Urinary bladder (tissue), 4 donors: ENCODE measurements around the gene DAB1. TPM values are rescaled to one million over a fixed set of nuclear protein-coding genes. Genes with fewer than 3 reads are reported as not detected.

Source experiments
- DNase-seq: peaks from one replicate; pipeline ENCODE4 v3.0.0-alpha.2; 2015; ENCODE audit errors: extremely low spot score
- H3K27ac ChIP-seq: one replicate; pipeline ENCODE4 v1.5.1; 2013; ENCODE audit warnings: low read depth, mild to moderate bottlenecking, moderate library complexity
- H3K36me3 ChIP-seq: one replicate; pipeline ENCODE4 v1.6.1; 2013; ENCODE audit warnings: mild to moderate bottlenecking, moderate library complexity; ENCODE audit not compliant: insufficient read depth
- H3K4me1 ChIP-seq: one replicate; pipeline ENCODE4 v1.6.1; 2013; ENCODE audit warnings: mild to moderate bottlenecking, moderate library complexity; ENCODE audit not compliant: insufficient read depth
- H3K4me3 ChIP-seq: one replicate; pipeline ENCODE4 v1.5.1; 2013; ENCODE audit warnings: low read depth, low read length
- whole genome bisulfite sequencing: extraction: QIAGEN DNeasy Blood & Tissue Kit; methylation state at CpG from one replicate; pipeline ENCODE4 v1.1.7; 2013; 5-methylcytosine and 5-hydroxymethylcytosine counted together
- polyA plus RNA-seq: library from polyadenylated mRNA; stranded (reverse); fragments of 200-250 nt; gene quantifications from one replicate; pipeline ENCODE4 v1.2.3, GENCODE V29; 2013
- total RNA-seq: library from RNA; depleted of rRNA; stranded (reverse); fragments of >200 nt; gene quantifications from one replicate; pipeline ENCODE4 v1.2.3, GENCODE V29; 2014
- donor health status: healthy with polysubstance abuse.
- donor health status: healthy.

DAB1 gene
- total and polyA plus RNA-seq, 2 donors: 0.86 to 4.9 TPM

DNA sequence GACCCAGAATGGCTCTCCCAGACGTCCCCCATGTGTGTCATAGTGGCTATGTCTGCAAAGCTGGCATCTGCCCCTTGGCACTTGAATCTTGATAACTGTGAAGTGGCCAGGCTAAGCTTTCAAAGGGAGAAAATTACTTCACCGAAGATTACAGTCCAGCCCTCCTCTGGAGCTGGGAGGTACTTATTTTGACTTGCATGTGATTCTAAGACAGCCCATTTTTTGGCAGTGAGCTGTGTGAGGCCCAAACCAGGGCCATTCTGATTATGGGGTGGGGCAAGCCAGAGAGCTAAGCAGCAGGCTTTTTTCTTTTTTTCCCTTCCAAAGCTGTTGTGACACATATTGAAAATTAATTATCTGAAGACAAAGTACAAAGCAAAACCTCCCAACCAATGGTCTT, 415.9 kb downstream of the DAB1 start:
- Histone ChIP-seq H3K4me3 (no peak overlapping the region), H3K4me1 (no peaks in the 10 kb centered on the region), H3K36me3 (no peaks in the 10 kb centered on the region), H3K27ac (no peak overlapping the region)
- no peak for DNase-seq
- WGBS: 37% methylated on average over 2 of the region's 2 CpGs

DNA sequence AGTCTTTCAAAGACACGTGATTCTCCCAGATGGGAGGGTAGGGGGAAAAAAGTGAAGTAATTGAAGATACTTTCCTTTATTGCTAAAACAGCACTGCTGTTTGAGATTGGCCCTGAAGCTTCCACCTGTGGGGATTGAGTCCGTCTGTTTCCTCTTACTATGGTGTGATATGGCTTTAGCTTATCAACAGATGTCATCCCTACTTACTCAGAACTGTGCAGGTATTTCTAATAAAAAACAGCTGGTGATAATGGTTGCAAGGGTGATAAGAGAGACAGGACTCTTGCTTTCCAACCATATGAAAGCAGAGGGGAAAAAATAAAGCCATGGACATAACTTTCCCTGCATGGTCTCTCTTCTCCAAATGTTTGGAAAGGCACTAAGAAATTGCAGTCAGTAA, 416.4 kb downstream of the DAB1 start:
- Histone ChIP-seq H3K36me3 (no peaks in the 10 kb centered on the region), H3K27ac (no peak overlapping the region), H3K4me1 (no peaks in the 10 kb centered on the region), H3K4me3 (no peak overlapping the region)
- no peak for DNase-seq
- 63% methylated on average over 2 of the region's 2 CpGs for whole genome bisulfite sequencing

DNA sequence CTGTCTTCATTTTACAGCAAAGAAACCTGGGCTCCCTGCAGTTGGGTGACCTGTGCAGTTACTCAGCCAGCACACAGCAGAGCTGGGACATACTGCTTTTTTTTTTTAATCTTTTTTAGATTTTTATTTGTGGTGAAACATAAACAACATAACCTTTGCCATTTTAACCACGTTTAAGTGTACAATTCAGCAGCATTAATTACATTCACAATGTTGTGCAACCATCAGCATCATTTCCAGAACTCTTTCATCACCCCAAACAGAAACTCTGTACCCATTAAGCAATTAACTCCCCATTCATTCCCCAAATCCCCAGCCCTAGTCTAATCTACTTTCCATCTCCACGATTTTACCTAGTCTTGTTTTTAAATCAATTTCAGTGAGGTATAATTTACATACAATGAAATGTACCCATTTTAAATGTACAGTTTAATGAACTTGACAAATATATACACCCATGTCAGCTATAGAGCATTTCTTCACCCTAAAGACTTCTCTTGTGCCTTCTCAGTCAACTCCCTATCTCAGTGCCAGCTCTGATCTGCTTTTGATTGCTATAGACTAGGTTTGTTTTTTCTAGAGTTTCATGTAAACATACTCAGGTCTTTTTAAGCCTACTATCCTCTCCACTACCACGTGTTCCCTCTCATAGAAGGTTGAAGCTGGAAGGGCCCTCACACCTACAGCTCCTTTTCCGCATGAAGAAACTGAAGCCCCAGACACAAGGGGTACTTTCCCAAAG, 420.3 kb downstream of the DAB1 start:
- H3K4me1 ChIP-seq: no peaks in the 10 kb centered on the region
- H3K36me3 ChIP-seq: no peaks in the 10 kb centered on the region
- H3K4me3 ChIP-seq: no peak overlapping the region
- H3K27ac ChIP-seq: no peak overlapping the region
- WGBS: 59% methylated on average over 4 of the region's 4 CpGs
- DNase-seq: no peak

DNA sequence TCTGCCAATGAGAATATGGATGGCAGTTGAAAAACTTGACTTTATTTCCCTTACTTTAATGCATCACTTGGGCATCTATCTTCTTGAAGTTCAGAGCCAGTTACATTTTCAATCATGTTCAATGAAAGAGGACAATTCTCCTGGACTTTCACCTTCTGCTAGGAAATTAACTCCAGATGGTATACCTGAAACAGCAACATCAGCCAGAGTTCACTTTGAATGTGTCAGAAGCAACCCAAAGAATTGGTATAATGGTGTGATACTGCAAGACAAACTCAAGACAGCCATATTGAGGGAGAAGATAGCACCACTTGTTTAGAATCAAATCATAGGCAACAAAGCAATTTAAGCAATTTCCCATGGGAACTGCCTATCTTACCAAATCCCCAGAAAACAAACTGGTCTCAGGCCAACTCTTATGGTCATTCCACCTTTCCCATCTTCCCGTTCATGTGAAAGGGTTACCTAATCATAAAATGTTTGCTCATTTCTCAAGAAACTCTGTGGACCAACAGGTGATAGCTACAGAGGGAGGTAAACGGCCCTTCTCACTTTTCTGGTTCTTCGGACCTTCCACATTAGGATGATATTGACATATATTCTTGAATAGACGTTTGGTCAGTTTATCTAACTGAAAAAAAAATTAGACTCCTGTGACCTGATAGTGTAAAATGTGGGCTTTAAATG, 428.3 kb downstream of the DAB1 start:
- Histone ChIP-seq H3K36me3 (no peaks in the 10 kb centered on the region), H3K4me1 (no peaks in the 10 kb centered on the region), H3K4me3 (no peak overlapping the region), H3K27ac (no peak overlapping the region)
- no peak for DNase-seq
- 91% methylated on average over 4 of the region's 4 CpGs for WGBS

DNA sequence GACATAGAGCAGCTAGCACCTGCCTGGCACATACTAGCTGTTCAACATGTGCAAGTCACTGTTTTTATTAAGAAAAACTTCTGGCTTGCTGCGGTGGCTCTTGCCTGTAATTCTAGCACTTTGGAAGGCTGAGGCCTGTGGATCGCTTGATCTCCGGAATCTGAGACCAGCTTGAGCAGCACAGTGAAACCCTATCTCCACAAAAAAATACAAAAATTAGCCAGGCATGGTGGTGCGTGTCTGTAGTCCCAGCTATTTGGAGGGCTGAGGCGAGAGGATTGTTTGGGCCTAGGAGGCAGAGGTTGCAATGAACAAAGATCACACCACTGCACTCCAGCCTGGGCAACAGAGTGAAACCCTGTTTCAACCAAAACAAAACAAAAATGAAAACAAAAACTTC, 430.4 kb downstream of the DAB1 start:
- Histone ChIP-seq H3K4me1 (no peaks in the 10 kb centered on the region), H3K27ac (no peak overlapping the region), H3K4me3 (no peak overlapping the region), H3K36me3 (no peaks in the 10 kb centered on the region)
- WGBS: 80% methylated on average over 5 of the region's 5 CpGs
- no peak for DNase-seq

DNA sequence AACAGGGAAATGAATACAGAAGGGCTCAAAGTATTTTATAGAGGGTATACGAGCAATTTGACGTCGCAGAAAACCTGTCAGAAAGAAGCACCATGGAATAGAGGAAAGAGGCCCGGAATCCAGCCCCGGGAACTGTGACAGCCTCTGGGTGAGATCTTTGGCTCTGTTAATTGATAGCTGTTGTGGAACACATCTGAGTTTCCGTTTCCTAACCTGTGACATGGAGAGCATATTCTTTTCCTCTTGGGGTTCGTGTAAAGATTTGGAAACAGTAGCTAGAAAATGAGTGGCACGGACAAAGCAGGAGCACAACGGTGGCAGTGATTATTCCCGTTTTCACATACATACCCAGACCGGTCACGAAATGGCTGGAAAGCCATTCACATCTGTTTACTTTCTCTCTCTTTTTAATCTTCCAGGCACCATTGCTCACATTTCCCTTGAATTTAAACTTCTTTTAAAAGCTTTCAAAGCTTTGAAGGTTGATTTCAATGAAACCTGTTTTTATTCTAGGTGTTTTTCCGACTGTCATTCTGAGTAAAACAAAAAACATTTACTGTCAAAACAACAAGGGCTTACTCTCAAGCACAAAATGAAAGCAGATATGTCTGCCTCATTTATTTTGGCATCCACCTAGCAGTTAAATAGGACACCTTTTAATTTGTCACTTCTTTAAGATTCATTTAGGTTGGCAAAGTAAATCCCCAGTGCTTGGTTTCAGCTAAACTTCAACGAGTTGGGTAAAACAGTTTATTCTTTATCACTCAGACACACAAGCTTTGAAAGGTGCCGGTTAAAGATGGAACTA, 431.3 kb downstream of the DAB1 start:
- Histone ChIP-seq H3K36me3 (no peaks in the 10 kb centered on the region), H3K27ac (no peak overlapping the region), H3K4me1 (no peaks in the 10 kb centered on the region), H3K4me3 (no peak overlapping the region)
- WGBS: 79% methylated on average over 15 of the region's 15 CpGs
- no peak for DNase-seq

DNA sequence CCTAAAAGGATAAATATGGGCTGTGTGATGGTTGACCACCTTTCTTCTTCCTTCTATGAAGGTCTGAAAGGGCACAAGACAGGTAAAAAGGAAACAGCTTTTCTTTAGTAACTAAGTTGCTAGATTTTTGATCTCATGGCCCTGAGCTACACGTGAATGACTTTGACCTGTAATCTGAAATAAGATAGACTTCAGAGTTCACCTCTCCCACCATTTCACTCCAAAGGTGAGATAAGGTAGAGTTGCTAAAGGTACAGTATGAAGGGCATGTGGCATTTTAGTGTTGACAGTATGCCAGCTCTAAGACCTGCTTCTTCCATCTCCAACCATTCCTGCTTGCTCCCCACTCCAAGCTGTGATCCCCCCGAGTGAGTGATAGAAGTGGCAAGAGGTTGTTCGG, 432.3 kb downstream of the DAB1 start:
- WGBS: 93% methylated on average over 3 of the region's 3 CpGs
- Histone ChIP-seq H3K36me3 (no peaks in the 10 kb centered on the region), H3K4me3 (no peak overlapping the region), H3K4me1 (no peaks in the 10 kb centered on the region), H3K27ac (no peak overlapping the region)
- DNase-seq: no peak

DNA sequence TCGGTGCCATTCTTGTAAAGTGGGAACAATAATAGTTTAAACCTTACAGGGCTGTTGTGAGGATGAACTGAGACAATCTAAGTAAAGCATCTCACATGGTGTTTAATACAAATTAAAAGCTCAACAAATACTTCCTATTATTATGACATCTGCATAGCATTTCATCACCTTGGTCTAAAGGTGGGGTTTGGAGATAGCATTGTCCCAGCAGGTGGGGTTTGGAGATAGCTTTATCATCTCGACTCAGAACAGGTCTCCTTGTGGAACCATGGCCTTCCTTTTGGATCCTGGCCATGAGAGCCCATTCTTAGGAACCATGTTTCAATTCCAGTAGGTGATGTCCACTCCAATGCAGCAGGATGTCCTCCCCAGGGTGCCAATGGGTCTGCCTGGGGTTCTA, 437.5 kb downstream of the DAB1 start:
- no peak overlapping the region for H3K27ac ChIP-seq
- H3K4me1 ChIP-seq: no peaks in the 10 kb centered on the region
- H3K4me3 ChIP-seq: no peak overlapping the region
- H3K36me3 ChIP-seq: no peaks in the 10 kb centered on the region
- 80% methylated on average over 2 of the region's 2 CpGs for WGBS
- no peak for DNase-seq

DNA sequence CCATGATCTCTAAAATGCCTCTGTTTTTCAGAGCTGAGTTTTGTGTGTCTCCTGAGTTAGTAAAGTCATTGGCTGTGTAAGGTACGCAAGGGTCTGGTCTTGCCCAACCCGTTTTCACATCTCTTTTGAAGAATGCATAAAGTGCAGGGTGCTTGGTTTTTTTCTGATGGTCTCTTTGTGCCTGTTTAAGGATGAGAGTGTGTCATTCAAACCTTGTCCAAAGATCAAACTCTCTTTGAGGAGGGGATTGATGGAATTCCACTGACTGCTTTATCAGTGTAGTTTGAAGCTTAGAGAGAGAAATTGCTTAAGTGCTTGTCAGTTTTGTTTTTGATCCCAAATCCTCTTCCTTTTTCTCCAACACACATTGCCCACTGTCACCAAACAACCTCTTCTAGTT, 438.0 kb downstream of the DAB1 start:
- no peak overlapping the region for H3K4me3 ChIP-seq
- H3K27ac ChIP-seq: no peak overlapping the region
- H3K36me3 ChIP-seq: no peaks in the 10 kb centered on the region
- no peak for DNase-seq
- 88% methylated on average over 2 of the region's 2 CpGs for WGBS
- no peaks in the 10 kb centered on the region for H3K4me1 ChIP-seq

DNA sequence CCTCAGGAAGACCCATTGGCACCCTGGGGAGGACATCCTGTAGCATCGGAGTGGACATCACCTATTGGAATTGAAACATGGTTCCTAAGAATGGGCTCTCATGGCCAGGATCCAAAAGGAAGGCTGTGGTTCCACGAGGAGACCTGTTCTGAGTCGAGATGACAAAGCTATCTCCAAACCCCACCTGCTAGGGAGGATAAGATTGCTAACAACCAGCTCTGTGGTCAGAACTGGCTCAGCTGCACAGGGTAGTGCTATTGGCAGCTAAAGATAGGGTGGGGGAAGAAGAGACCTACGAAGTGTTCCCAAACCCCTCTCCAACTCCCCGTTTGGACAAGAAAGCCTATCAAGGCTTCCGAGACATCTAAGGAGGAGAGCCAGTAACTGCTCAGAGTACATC, 440.4 kb downstream of the DAB1 start:
- Histone ChIP-seq H3K36me3 (no peaks in the 10 kb centered on the region), H3K4me1 (no peaks in the 10 kb centered on the region)
- WGBS: 64% methylated on average over 6 of the region's 6 CpGs

DNA sequence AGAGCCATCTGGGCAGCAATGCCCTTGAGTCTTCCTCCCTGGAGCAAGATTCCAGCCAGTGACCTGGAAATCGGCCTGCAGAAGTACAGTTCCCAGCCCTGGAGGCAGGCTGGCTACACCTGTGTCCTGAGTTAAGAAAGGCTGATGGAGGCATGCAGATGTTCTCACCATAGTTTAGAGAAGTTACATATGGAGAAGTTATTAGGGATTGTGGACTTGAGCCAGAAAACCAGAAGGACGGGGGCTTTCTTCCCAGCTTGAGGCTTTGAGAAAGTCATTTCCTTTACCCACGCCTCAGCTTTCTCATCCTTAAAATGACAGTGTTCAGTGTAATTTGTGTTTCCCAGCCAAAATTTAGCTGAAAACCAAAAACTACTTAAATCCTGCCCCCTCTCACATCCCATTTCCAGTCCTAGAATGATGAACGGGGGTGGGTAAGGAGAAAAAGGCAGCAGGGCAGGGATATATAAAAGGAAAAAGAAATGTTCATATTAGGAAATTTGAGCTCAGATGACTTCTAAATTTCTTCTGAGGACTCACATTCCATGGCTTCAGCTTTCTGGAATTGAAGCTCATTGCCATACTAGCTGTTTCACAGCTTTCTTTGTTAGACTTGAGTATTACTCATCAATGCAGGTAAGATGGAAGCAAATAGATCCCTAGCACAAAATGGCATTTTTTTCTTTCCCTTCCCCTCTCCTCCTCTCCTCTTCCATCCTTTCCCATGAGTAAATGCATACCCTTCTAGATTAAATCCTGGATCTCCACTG, 443.7 kb downstream of the DAB1 start:
- H3K4me1 ChIP-seq: no peaks in the 10 kb centered on the region
- WGBS: 56% methylated on average over 4 of the region's 4 CpGs
- DNase-seq: no peak
- no peak overlapping the region for H3K4me3 ChIP-seq
- H3K36me3 ChIP-seq: no peaks in the 10 kb centered on the region
- no peak overlapping the region for H3K27ac ChIP-seq

More for the DNA sequence above, 440.4 kb downstream of the DAB1 start:
- H3K27ac ChIP-seq: no peak overlapping the region
- DNase-seq: no peak
- H3K4me3 ChIP-seq: no peak overlapping the region

DNA sequence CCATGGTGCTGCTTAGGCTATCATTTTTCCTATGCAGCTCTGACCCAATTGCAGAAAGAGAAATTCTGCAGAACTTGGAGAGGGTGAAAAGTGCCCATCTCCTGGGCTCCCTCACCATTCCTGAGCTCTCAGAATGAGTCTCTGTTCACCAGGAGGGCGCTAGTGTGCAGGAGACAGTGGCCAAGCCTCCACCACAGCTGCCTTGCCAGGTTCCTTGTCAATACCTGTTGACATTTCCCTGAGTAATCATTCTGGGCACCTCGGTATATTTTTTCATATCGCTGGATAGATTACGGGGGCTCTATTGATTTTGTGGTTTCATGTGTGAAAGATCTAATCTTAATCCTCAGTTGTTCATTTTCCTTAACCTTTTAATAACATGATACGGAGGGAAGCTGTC, 445.0 kb downstream of the DAB1 start:
- Histone ChIP-seq H3K27ac (no peak overlapping the region), H3K4me1 (no peaks in the 10 kb centered on the region), H3K36me3 (no peaks in the 10 kb centered on the region), H3K4me3 (no peak overlapping the region)
- no peak for DNase-seq
- WGBS: 64% methylated on average over 5 of the region's 5 CpGs

DNA sequence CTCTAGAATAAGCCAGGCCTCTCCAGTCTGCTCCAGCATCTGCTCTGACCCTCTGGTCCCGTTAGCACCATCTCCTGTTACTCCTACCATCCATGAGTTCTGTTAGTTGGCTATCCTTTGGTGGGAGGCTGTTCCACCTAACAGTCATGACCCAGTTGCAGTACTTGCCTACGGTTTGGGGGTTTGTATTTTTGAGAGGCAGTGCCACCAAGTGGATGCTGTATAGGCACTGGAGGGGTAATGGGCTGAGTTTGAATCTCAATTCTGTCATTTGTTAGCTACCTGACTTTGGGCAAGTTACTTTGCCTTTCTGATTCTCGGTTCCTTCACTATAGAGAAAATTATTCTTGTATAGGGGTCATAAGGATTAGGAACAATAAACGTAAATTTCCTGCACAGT, 445.9 kb downstream of the DAB1 start:
- H3K27ac ChIP-seq: no peak overlapping the region
- no peak for DNase-seq
- WGBS: 81% methylated on average over 4 of the region's 4 CpGs
- no peaks in the 10 kb centered on the region for H3K4me1 ChIP-seq
- no peak overlapping the region for H3K4me3 ChIP-seq
- no peaks in the 10 kb centered on the region for H3K36me3 ChIP-seq
